ENCODE data around the gene SHISAL1. TPM values are rescaled to one million over a fixed set of nuclear protein-coding genes. Genes with fewer than 3 reads are reported as not detected.
A peak's percentile ranks its signal among the peaks of the same experiment; 100 is the strongest.
"Not testable (repeated sequence)": the region's sequence is repeated elsewhere in the genome, so short reads cannot be mapped to it uniquely, and the experiment has no call there.

Gene SHISAL1
- total RNA-seq, 4 donors from 2014 or later = 6.6 to 20.4 (median 12.4) TPM

DNA sequence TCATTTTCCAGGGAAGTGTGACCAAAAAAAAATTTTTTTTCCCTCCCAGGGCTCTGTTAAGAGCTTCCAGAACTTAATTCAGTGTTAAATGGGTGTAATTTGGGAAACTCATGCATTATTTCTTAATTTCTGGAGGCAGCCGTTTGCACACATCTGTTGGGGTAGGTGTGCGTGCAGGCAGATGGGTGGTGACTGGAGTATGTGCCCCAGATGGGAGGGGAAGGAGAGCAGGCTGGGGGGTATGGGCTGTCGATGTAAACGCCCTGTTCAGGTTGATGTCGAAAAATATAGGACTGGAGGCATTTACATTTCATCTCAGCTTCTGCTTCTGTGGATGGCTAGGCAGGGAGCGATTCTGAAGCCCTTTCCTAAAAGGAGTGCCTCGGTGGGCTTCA, 13.7 kb upstream of the SHISAL1 start:
- peaks cover 0 to 25% (median 7%) of the 10 kb centered on the region in 4 donors for H3K27me3 ChIP-seq
- H3K9me3 ChIP-seq = no peaks in the 10 kb centered on the region
- H3K4me3 ChIP-seq = peak overlapping the region; percentile 55 to 64 (median 60)
- no peak for DNase-seq (ENCODE audit: extremely low spot score)
- intact Hi-C loops (cut with DNase I) = no loop called here
- H3K4me1 ChIP-seq = peaks cover 10 to 46% (median 31%) of the 10 kb centered on the region in 4 donors
- H3K36me3 ChIP-seq = no peaks in the 10 kb centered on the region
- H3K27ac ChIP-seq (replicated peaks in 1 of 4) = peak overlapping the region; percentile 36 to 63 (median 46)
- TF ChIP-seq, protein P1, sequence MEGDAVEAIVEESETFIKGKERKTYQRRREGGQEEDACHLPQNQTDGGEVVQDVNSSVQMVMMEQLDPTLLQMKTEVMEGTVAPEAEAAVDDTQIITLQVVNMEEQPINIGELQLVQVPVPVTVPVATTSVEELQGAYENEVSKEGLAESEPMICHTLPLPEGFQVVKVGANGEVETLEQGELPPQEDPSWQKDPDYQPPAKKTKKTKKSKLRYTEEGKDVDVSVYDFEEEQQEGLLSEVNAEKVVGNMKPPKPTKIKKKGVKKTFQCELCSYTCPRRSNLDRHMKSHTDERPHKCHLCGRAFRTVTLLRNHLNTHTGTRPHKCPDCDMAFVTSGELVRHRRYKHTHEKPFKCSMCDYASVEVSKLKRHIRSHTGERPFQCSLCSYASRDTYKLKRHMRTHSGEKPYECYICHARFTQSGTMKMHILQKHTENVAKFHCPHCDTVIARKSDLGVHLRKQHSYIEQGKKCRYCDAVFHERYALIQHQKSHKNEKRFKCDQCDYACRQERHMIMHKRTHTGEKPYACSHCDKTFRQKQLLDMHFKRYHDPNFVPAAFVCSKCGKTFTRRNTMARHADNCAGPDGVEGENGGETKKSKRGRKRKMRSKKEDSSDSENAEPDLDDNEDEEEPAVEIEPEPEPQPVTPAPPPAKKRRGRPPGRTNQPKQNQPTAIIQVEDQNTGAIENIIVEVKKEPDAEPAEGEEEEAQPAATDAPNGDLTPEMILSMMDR (IDR thresholded peaks at IDR 0.05) = no peak
- 64% methylated on average over 7 of the region's 7 CpGs for WGBS

DNA sequence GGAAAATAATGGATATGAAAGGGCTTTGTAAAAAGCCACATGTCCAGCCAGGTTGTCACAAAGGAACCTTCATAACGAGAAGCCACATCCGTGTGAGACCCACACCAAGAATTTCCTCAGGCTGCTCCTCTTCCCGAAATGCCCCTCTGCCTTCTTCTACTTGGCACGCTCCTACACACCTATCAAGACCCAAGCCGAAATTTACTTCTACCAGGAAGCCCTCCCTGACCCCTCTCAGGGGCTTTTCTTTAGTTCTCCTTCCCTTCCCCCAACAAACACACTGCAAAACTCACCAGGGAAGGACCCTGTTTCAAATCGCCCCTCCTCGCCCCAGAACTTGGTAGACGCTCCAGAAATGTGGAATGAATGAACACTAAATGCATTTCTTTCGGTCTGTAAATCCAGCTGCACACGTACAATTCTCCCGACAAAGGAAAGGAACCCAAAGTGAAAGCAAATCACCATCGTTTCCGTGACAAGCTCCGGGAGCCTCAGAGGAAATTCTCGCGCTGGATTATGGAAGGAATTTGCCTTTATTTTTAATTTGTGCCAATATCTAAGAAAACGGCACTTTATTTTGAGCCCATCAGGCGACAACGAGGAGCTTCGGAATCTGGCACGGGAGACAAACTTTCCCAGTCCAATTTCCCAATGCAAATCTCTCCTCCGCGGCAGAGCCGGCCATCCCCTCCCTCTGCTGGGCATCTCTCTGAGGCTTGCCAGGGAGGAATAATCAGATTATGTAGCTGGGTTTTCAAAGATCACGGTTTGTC, 13.2 kb upstream of the SHISAL1 start:
- WGBS = 21% methylated on average over 25 of the region's 25 CpGs
- TF ChIP-seq, protein P1 (IDR thresholded peaks at IDR 0.05) = peak; percentile 19 to 41 (median 40)
- TF ChIP-seq POLR2AphosphoS5 (IDR thresholded peaks at IDR 0.05) = no peak
- H3K4me1 ChIP-seq = peaks cover 7 to 40% (median 26%) of the 10 kb centered on the region in 4 donors
- no peak for DNase-seq (ENCODE audit: extremely low spot score)
- H3K9me3 ChIP-seq = no peaks in the 10 kb centered on the region
- intact Hi-C loops (cut with DNase I) = no loop called here
- H3K27ac ChIP-seq (replicated peaks in 1 of 4) = peak overlapping the region; percentile 36 to 63 (median 46)
- no peaks in the 10 kb centered on the region for H3K36me3 ChIP-seq
- H3K4me3 ChIP-seq = peak overlapping the region; percentile 55 to 64 (median 60)
- peaks cover 0 to 20% (median 3%) of the 10 kb centered on the region in 4 donors for H3K27me3 ChIP-seq

DNA sequence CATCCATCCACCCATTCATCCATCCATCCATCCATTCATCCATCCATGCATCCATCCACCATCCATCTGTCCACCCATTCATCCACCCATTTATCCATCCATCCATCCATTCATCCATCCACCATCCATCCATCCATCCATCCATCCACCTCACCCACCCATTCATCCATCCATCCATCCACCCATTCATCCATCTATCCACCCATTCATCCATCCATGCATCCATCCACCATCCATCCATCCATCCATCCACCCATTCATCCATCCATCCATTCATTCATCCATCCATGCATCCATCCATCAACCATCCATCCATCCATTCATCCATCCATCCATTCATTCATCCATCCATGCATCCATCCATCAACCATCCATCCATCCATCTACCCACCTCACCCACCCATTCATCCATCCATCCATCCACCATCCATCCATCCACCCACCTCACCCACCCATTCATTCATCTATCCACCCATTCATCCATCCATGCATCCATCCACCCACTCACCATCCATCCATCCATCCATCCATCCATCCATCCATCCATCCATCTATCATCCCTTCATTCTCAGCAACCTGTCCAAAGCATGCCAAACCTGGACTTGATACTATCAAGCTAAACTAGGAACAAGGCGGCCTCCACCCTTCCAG, 10.5 kb upstream of the SHISAL1 start:
- H3K9me3 ChIP-seq; H3K4me3 ChIP-seq; H3K27ac ChIP-seq (replicated peaks in 1 of 4); H3K36me3 ChIP-seq; DNase-seq (ENCODE audit: extremely low spot score); H3K27me3 ChIP-seq; intact Hi-C loops (cut with DNase I): not testable (repeated sequence)
- WGBS = 91% methylated on average over 1 of the region's 1 CpG
- H3K4me1 ChIP-seq = peaks cover 4 to 27% (median 16%) of the 10 kb centered on the region in 4 donors

DNA sequence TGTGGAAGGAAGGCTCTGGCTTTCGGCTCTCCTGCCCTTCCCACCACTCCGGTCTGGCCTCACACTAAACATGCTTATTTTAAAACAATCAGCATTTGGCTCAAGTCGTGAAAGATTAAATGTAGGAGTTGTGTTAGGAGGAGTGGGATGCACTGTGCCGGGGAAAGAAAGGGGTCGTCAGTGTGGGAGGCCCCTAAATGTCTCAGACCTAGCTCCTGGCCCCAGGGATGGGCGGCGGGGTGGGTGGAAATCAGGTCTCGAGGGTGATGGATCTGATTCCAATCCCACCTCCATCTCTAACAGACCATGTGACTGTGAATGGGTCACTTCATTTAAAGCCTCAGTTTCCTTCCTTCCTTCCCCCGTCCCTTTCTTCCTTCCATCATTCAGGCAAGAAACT, 6.9 kb upstream of the SHISAL1 start:
- 85% methylated on average over 9 of the region's 9 CpGs for WGBS
- Histone ChIP-seq H3K4me3 (no peak overlapping the region), H3K36me3 (no peaks in the 10 kb centered on the region), H3K4me1 (peaks cover 0 to 6% (median under 1%) of the 10 kb centered on the region in 4 donors), H3K27me3 (no peaks in the 10 kb centered on the region), H3K27ac (replicated peaks in 1 of 4) (no peak overlapping the region), H3K9me3 (no peaks in the 10 kb centered on the region)
- TF ChIP-seq POLR2AphosphoS5 (IDR thresholded peaks at IDR 0.05) (no peak), EP300 (IDR thresholded peaks at IDR 0.05) (no peak), POLR2A (IDR thresholded peaks at IDR 0.05; ENCODE audit: low read depth) (no peak)
- TF ChIP-seq, protein P1 (IDR thresholded peaks at IDR 0.05) = no peak
- DNase-seq (ENCODE audit: extremely low spot score) = no peak
- intact Hi-C loops (cut with DNase I) = no loop called here

DNA sequence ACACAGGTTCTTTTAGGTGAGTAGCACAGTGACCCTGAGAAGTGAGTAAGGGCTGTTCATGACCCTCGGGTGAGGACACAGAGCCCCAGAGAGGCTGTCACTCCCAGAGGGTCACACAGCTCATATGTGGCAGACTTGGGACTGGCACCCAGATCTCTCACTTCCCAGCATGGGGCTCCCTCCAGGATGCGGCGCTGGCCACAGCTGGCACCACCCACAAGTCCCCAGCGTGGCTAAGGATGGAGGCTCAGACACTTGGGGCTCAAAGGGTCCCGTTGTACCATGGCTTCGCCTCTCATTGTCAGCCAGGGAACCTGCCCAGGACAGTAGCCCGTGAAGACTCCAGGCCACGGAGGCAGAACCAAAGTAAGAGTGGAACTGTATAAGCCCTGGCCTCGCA, 6.0 kb upstream of the SHISAL1 start:
- H3K4me3 ChIP-seq = no peak overlapping the region
- no peaks in the 10 kb centered on the region for H3K9me3 ChIP-seq
- H3K27me3 ChIP-seq = no peaks in the 10 kb centered on the region
- 96% methylated on average over 9 of the region's 9 CpGs for WGBS
- intact Hi-C loops (cut with DNase I) = no loop called here
- no peaks in the 10 kb centered on the region for H3K36me3 ChIP-seq
- DNase-seq (ENCODE audit: extremely low spot score) = no peak
- no peak overlapping the region for H3K27ac ChIP-seq (replicated peaks in 1 of 4)
- TF ChIP-seq POLR2A (IDR thresholded peaks at IDR 0.05; ENCODE audit: low read depth) (no peak), POLR2AphosphoS5 (IDR thresholded peaks at IDR 0.05) (no peak), EP300 (IDR thresholded peaks at IDR 0.05) (no peak)
- TF ChIP-seq, protein P1 (IDR thresholded peaks at IDR 0.05) = no peak
- H3K4me1 ChIP-seq = peaks cover 0 to 14% (median 7%) of the 10 kb centered on the region in 4 donors
